OCI-LY1 (cell line): ENCODE measurements around the gene CYBA.

Source experiments
- H2AFZ ChIP-seq: fragments of 200-600 bp; sonication (generic), shearing (Covaris generic); 2 replicates; pipeline ENCODE4 v1.6.0; 2014; ENCODE audit warnings: antibody characterized with exemption, mild to moderate bottlenecking, low read length
- H3F3A ChIP-seq: fragments of 200-600 bp; sonication (generic), shearing (Covaris generic); 2 replicates; pipeline ENCODE4 v1.6.0; 2014; ENCODE audit warnings: mild to moderate bottlenecking, antibody characterized with exemption, low read length, moderate library complexity; ENCODE audit not compliant: insufficient read depth
- H3K27ac ChIP-seq: fragments of 200-600 bp; sonication (generic); 2 replicates; pipeline ENCODE4 v1.5.1; 2014; ENCODE audit warnings: low read length, mixed run types, mild to moderate bottlenecking, low read depth; ENCODE audit not compliant: poor library complexity, severe bottlenecking
- H3K27me3 ChIP-seq: fragments of 200-600 bp; sonication (generic); 2 replicates; pipeline ENCODE4 v1.6.0; 2014; ENCODE audit warnings: antibody characterized with exemption, mild to moderate bottlenecking, low read length, moderate library complexity; ENCODE audit not compliant: insufficient read depth
- H3K36me3 ChIP-seq: fragments of 200-600 bp; sonication (generic); 2 replicates; pipeline ENCODE4 v1.6.1; 2014; ENCODE audit warnings: mild to moderate bottlenecking, antibody characterized with exemption, low read length, moderate library complexity, mixed read lengths; ENCODE audit not compliant: insufficient read depth
- H3K4me1 ChIP-seq: fragments of 200-600 bp; sonication (generic); 2 replicates; pipeline ENCODE4 v1.5.1; 2014; ENCODE audit warnings: mild to moderate bottlenecking, low read length, moderate library complexity; ENCODE audit not compliant: insufficient read depth, severe bottlenecking
- H3K4me2 ChIP-seq: fragments of 200-600 bp; sonication (generic), shearing (Covaris generic); 2 replicates; pipeline ENCODE4 v1.6.1; 2014; ENCODE audit warnings: low read length
- H3K4me3 ChIP-seq: fragments of 200-600 bp; sonication (generic); 2 replicates; pipeline ENCODE4 v1.5.1; 2014; ENCODE audit warnings: low read length, low read depth, mild to moderate bottlenecking, mixed read lengths; ENCODE audit not compliant: poor library complexity, severe bottlenecking
- H3K79me2 ChIP-seq: fragments of 200-600 bp; shearing (Covaris generic); 2 replicates; pipeline ENCODE4 v1.6.1; 2016; ENCODE audit warnings: mixed run types, low read length, mixed read lengths; ENCODE audit not compliant: insufficient read depth
- H3K9ac ChIP-seq: fragments of 200-600 bp; sonication (generic), shearing (Covaris generic); 2 replicates; pipeline ENCODE4 v1.6.1; 2014; ENCODE audit warnings: mild to moderate bottlenecking, low read length, mixed read lengths
- H3K9me2 ChIP-seq: fragments of 200-600 bp; sonication (generic), shearing (Covaris generic); 2 replicates; pipeline ENCODE4 v1.6.1; 2014; ENCODE audit warnings: low read depth, mild to moderate bottlenecking, low read length, mixed read lengths
- H3K9me3 ChIP-seq: fragments of 200-600 bp; shearing (Covaris generic); 2 replicates; pipeline ENCODE4 v1.6.1; 2014; ENCODE audit warnings: low read length, mixed read lengths
- H4K20me1 ChIP-seq: fragments of 200-600 bp; sonication (generic), shearing (Covaris generic); 2 replicates; pipeline ENCODE4 v1.6.0; 2016; ENCODE audit warnings: mild to moderate bottlenecking, low read length; ENCODE audit not compliant: insufficient read depth
- EZH2 ChIP-seq: fragments of 200-600 bp; sonication (generic), shearing (Covaris generic); IDR thresholded peaks from 2 replicates; pipeline ENCODE4 v1.8.0; 2017; ENCODE audit warnings: borderline replicate concordance, mixed run types, mild to moderate bottlenecking, antibody characterized with exemption, low read length, moderate library complexity, mixed read lengths
- TF ChIP-seq, protein P1 (sequence below): fragments of 200-600 bp; sonication (generic), shearing (Covaris generic); IDR thresholded peaks from 2 replicates; pipeline ENCODE4 v1.5.1; 2017; ENCODE audit warnings: mild to moderate bottlenecking, antibody characterized with exemption, low read length, moderate library complexity, mixed read lengths

CYBA gene

DNA sequence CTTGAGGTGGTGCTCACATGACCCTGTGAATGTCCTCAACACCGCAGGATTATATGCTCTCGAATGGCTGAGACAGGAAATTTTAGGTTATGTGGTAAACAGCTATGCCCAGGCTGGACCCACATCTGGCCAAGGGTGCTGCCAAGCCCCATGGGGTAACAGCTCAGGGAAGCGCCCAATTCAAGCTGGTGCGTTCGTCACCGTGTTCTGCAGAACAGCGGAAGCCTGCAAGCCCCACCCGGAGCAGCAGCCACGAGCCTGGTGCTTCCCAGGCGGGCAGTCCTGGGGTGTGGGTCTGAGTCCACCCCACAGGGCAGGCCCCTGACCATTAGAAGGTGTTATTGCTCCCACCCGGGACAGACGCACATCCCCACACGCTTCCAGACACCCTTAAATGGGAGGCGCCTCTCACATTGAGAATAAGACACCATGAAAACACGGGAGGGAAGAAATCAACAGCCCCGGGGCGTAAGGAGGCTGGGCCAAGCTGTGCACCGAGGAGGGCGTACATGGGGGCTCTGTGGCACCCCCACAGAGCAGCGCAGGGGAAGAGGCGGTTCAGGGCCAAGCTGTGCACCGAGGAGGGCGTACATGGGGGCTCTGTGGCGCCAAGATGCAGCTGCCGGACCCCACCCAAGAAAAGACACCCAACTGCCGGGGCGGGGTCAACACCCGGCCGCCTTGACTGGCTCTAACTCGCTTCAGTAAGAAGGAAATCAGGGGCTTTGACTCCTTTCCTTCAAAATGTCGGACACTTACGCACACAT lies 2.9 kb upstream of the CYBA start:
- no peak overlapping the region for H3K4me3 ChIP-seq
- H3K4me2 ChIP-seq = no peak overlapping the region
- H3F3A ChIP-seq = no peaks in the 10 kb centered on the region
- TF ChIP-seq, protein P1, sequence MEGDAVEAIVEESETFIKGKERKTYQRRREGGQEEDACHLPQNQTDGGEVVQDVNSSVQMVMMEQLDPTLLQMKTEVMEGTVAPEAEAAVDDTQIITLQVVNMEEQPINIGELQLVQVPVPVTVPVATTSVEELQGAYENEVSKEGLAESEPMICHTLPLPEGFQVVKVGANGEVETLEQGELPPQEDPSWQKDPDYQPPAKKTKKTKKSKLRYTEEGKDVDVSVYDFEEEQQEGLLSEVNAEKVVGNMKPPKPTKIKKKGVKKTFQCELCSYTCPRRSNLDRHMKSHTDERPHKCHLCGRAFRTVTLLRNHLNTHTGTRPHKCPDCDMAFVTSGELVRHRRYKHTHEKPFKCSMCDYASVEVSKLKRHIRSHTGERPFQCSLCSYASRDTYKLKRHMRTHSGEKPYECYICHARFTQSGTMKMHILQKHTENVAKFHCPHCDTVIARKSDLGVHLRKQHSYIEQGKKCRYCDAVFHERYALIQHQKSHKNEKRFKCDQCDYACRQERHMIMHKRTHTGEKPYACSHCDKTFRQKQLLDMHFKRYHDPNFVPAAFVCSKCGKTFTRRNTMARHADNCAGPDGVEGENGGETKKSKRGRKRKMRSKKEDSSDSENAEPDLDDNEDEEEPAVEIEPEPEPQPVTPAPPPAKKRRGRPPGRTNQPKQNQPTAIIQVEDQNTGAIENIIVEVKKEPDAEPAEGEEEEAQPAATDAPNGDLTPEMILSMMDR = no peak
- TF ChIP-seq EZH2 = no peak
- no peak overlapping the region for H2AFZ ChIP-seq
- H3K9me2 ChIP-seq = no peaks in the 10 kb centered on the region
- no peaks in the 10 kb centered on the region for H4K20me1 ChIP-seq
- no peaks in the 10 kb centered on the region for H3K9me3 ChIP-seq
- H3K9ac ChIP-seq = no peak overlapping the region
- H3K27me3 ChIP-seq = no peaks in the 10 kb centered on the region
- H3K4me1 ChIP-seq = peaks cover 41% of the 10 kb centered on the region
- H3K79me2 ChIP-seq = no peaks in the 10 kb centered on the region
- H3K36me3 ChIP-seq = peaks cover 59% of the 10 kb centered on the region
- H3K27ac ChIP-seq = no peak overlapping the region

DNA sequence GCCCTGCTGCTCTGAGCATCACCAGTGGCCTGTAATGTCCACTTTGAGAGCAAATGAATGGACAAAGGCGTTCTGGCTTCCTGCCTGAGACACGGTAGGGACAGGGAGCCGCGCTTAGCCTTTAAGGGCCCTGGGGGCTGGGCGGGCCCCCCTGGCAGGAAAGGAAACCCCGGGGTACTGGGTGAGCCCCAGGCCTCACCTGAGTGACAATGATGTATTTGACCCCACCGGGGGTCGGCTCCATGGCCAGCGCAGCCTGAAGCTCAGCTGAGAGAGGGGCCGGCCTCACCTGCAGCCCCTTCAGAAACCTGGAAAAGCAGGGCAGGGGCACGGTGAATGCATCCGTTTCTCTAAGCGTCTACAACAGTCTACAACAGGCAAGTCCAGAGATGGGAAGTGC lies 2.2 kb upstream of the CYBA start:
- no peak overlapping the region for H3K27ac ChIP-seq
- H3K9me3 ChIP-seq = no peaks in the 10 kb centered on the region
- H4K20me1 ChIP-seq = no peaks in the 10 kb centered on the region
- no peaks in the 10 kb centered on the region for H3K79me2 ChIP-seq
- no peak overlapping the region for H3K9ac ChIP-seq
- peaks cover 44% of the 10 kb centered on the region for H3K4me1 ChIP-seq
- H3K36me3 ChIP-seq = peaks cover 64% of the 10 kb centered on the region
- no peaks in the 10 kb centered on the region for H3F3A ChIP-seq
- H3K27me3 ChIP-seq = no peaks in the 10 kb centered on the region
- TF ChIP-seq, protein P1 = no peak
- TF ChIP-seq EZH2 = no peak
- H2AFZ ChIP-seq = no peak overlapping the region
- no peak overlapping the region for H3K4me3 ChIP-seq
- H3K9me2 ChIP-seq = no peaks in the 10 kb centered on the region
- H3K4me2 ChIP-seq = no peak overlapping the region

DNA sequence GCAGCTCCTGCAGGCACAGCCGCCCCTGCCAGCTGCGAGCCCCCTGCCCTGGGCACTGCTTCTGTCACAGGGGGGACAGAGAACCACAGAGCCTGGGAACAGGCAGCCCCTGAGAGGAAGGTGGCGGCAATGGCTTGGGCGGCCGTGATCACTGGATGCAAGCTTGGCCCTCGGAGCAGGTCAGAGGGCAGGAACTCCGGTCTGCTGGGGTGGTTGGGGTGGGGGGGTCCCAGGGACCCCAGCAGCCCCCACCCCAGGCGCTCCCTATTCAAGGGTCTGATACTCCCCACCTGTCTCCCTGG lies 1.9 kb upstream of the CYBA start:
- Histone ChIP-seq H3K27me3 (no peaks in the 10 kb centered on the region), H3K27ac (no peak overlapping the region), H2AFZ (no peak overlapping the region), H3K9me3 (no peaks in the 10 kb centered on the region), H3K79me2 (no peaks in the 10 kb centered on the region), H3K36me3 (peaks cover 68% of the 10 kb centered on the region), H3K4me2 (no peak overlapping the region), H3K9ac (no peak overlapping the region), H4K20me1 (no peaks in the 10 kb centered on the region), H3K9me2 (no peaks in the 10 kb centered on the region), H3K4me3 (no peak overlapping the region), H3F3A (no peaks in the 10 kb centered on the region), H3K4me1 (peaks cover 42% of the 10 kb centered on the region)
- TF ChIP-seq, protein P1 = no peak
- TF ChIP-seq EZH2 = no peak
